ENCODE data around the gene TNFSF11. TPM values are rescaled to one million over a fixed set of nuclear protein-coding genes. Genes with fewer than 3 reads are reported as not detected.

Gene TNFSF11
- total and polyA plus RNA-seq, 2 of the 4 experiments (the other 2 are of a cell fraction) = not detected

DNA sequence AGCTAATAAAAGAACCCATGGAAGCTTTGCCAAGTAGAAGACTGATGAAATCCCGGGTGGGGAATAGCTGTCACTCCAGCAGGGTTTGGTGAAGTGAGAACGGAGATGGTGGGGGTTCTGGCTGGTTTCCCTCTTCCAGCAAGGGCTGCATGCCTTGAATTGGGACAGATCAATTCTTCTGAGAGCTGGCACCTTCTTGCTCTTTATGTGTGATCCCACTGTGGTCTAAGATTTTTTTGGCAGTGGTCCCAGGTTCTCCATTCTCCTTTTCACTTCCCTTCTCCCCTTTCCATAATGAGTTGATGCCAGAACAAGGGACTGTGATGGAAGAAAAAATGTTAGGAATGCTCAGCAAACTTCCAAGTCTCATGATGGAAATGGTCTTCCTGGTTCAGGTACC lies 50.0 kb downstream of the TNFSF11 start:
- no peak overlapping the region for H2AK9ac ChIP-seq (replicated peaks; ENCODE audit: low read depth, low read length, poor library complexity)
- H3K9me3 ChIP-seq (ENCODE audit: control insufficient read depth, insufficient read depth, low read length) = no peaks in the 10 kb centered on the region
- in situ Hi-C loops (cut with MboI; ENCODE audit: low sequenced_read_pairs) = no loop called here
- no peak overlapping the region for H4K5ac ChIP-seq (ENCODE audit: low read depth, low read length)
- H3K36me3 ChIP-seq (ENCODE audit: control insufficient read depth, insufficient read depth, low read length) = no peaks in the 10 kb centered on the region
- H4K91ac ChIP-seq (ENCODE audit: insufficient read depth, low read depth, low read length) = no peak overlapping the region
- H2AFZ ChIP-seq (replicated peaks; ENCODE audit: low read length, poor library complexity) = no peak overlapping the region
- no peak overlapping the region for H3K23ac ChIP-seq (ENCODE audit: low read depth, low read length)
- H3K27ac ChIP-seq (ENCODE audit: insufficient read depth, low read length) = no peak overlapping the region
- no peak for DNase-seq
- no CpG with 5 or more reads among the region's 2 CpGs for WGBS, 2 experiments (ENCODE audit: extremely low coverage in 2 of 2, insufficient read length in 1 of 2)
- no peak overlapping the region for H2AK5ac ChIP-seq (ENCODE audit: low read depth, low read length)
- H3K79me1 ChIP-seq (ENCODE audit: low read depth in 1 of 2, low read length in 2 of 2) = no peaks in the 10 kb centered on the region
- no peaks in the 10 kb centered on the region for H3K9me1 ChIP-seq (ENCODE audit: insufficient read depth, low read length)
- H2BK5ac ChIP-seq (ENCODE audit: low read depth, low read length, poor library complexity, severe bottlenecking) = no peak overlapping the region
- no peaks in the 10 kb centered on the region for H3K4me1 ChIP-seq (ENCODE audit: control insufficient read depth, insufficient read depth, low read length)
- H3K4ac ChIP-seq (ENCODE audit: low read depth, low read length) = no peak overlapping the region
- H3K4me3 ChIP-seq (ENCODE audit: insufficient read depth, low read depth, low read length) = no peak overlapping the region
- CTCF ChIA-PET = no interaction called here
- BruUV-seq (replicated peaks) = no TSS peak
- H3K18ac ChIP-seq (ENCODE audit: low read depth, low read length) = no peak overlapping the region
- H4K8ac ChIP-seq (ENCODE audit: low read depth in 2 of 2, low read length in 2 of 2) = no peak overlapping the region
- no peak overlapping the region for H3K14ac ChIP-seq (replicated peaks; ENCODE audit: low read depth, low read length)
- TF ChIP-seq, protein P1, sequence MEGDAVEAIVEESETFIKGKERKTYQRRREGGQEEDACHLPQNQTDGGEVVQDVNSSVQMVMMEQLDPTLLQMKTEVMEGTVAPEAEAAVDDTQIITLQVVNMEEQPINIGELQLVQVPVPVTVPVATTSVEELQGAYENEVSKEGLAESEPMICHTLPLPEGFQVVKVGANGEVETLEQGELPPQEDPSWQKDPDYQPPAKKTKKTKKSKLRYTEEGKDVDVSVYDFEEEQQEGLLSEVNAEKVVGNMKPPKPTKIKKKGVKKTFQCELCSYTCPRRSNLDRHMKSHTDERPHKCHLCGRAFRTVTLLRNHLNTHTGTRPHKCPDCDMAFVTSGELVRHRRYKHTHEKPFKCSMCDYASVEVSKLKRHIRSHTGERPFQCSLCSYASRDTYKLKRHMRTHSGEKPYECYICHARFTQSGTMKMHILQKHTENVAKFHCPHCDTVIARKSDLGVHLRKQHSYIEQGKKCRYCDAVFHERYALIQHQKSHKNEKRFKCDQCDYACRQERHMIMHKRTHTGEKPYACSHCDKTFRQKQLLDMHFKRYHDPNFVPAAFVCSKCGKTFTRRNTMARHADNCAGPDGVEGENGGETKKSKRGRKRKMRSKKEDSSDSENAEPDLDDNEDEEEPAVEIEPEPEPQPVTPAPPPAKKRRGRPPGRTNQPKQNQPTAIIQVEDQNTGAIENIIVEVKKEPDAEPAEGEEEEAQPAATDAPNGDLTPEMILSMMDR (conservative IDR thresholded peaks at IDR 0.05; ENCODE audit: low read depth, low read length) = no peak
- TF ChIP-seq RAD21 (IDR thresholded peaks at IDR 0.05; ENCODE audit: low read length) (no peak), RFX5 (IDR thresholded peaks at IDR 0.05; ENCODE audit: low read depth, low read length) (no peak), MAFK (IDR thresholded peaks at IDR 0.05; ENCODE audit: low read depth, low read length) (no peak), POLR2A (IDR thresholded peaks at IDR 0.05; ENCODE audit: low read depth, low read length) (no peak), MAZ (IDR thresholded peaks at IDR 0.05; ENCODE audit: borderline replicate concordance, low read depth, low read length) (no peak), NFE2L2 (IDR thresholded peaks at IDR 0.05; ENCODE audit: low read depth, low read length) (no peak)
- H3K9ac ChIP-seq (ENCODE audit: low read depth, low read length) = no peak overlapping the region
- H3K56ac ChIP-seq (ENCODE audit: extremely low read depth, insufficient read depth, low read length) = no peak overlapping the region
- POLR2A ChIA-PET (ENCODE audit: unreplicated experiment) = no interaction called here
- ATAC-seq (ENCODE audit: low read depth) = no peak
- intact Hi-C loops (cut with micrococcal nuclease) = no loop called here
- H3K27me3 ChIP-seq (ENCODE audit: control insufficient read depth, insufficient read depth, low read length) = peaks cover 34% of the 10 kb centered on the region
- no peak overlapping the region for H2BK120ac ChIP-seq (ENCODE audit: low read depth, low read length)
- no peak overlapping the region for H3K4me2 ChIP-seq (ENCODE audit: low read depth, low read length)
- H2BK15ac ChIP-seq (ENCODE audit: low read depth, low read length) = no peak overlapping the region
- H4K20me1 ChIP-seq (ENCODE audit: insufficient read depth, low read length) = no peaks in the 10 kb centered on the region
- dilution Hi-C loops (cut with HindIII; ENCODE audit: low sequenced_read_pairs, unreplicated experiment) = no loop called here
- H2BK20ac ChIP-seq (ENCODE audit: low read depth, low read length) = no peak overlapping the region

Data from IMR-90 (cell line).